GM18868 (cell line): Measurements from ENCODE around the gene MDGA2.
"Not testable (repeated sequence)": the region's sequence is repeated elsewhere in the genome, so short reads cannot be mapped to it uniquely, and the experiment has no call there.

ENCODE experiments used
- ATAC-seq: cut with Tn5 transposase; IDR thresholded peaks from one replicate; pipeline ENCODE4 v1.9.1; 2021; ENCODE audit warnings: mild to moderate bottlenecking, moderate library complexity; ENCODE audit not compliant: unreplicated experiment

The MDGA2 gene

GRCh38 chr14:47365233-47365632 is 310.2 kb downstream of the MDGA2 start:
- ATAC-seq, result no peak

- no peak for ATAC-seq
Measured at GRCh38 chr14:47353186-47353585, 322.2 kb downstream of the MDGA2 start.

GRCh38 chr14:47346849-47347248 is 328.6 kb downstream of the MDGA2 start:
- no peak for ATAC-seq

- ATAC-seq, result no peak
Measured at GRCh38 chr14:47345016-47345415, 330.4 kb downstream of the MDGA2 start.

GRCh38 chr14:47332939-47333338 is 342.5 kb downstream of the MDGA2 start:
- no peak for ATAC-seq

GRCh38 chr14:47332106-47332505 is 343.3 kb downstream of the MDGA2 start:
- no peak for ATAC-seq

GRCh38 chr14:47328376-47328775 is 347.0 kb downstream of the MDGA2 start:
- ATAC-seq, result no peak

- no peak for ATAC-seq
Measured at GRCh38 chr14:47327336-47327735, 348.1 kb downstream of the MDGA2 start.

GRCh38 chr14:47322751-47323150 is 352.7 kb downstream of the MDGA2 start:
- no peak for ATAC-seq

- ATAC-seq, result no peak
Measured at GRCh38 chr14:47302121-47302520, 373.3 kb downstream of the MDGA2 start.

- ATAC-seq, result no peak
Measured at GRCh38 chr14:47300796-47301195, 374.6 kb downstream of the MDGA2 start.

- no peak for ATAC-seq
Measured at GRCh38 chr14:47297374-47297773, 378.0 kb downstream of the MDGA2 start.

- peak; percentile 50 for ATAC-seq
Measured at GRCh38 chr14:47284283-47284682, 391.1 kb downstream of the MDGA2 start.

GRCh38 chr14:47281761-47282160 is 393.6 kb downstream of the MDGA2 start:
- not testable (repeated sequence) for ATAC-seq

- peak; percentile 98 for ATAC-seq
Measured at GRCh38 chr14:47278233-47278842, 397.1 kb downstream of the MDGA2 start.

- no peak for ATAC-seq
Measured at GRCh38 chr14:47277703-47278102, 397.7 kb downstream of the MDGA2 start.

- no peak for ATAC-seq
Measured at GRCh38 chr14:47276931-47277330, 398.5 kb downstream of the MDGA2 start.

GRCh38 chr14:47273939-47274338 is 401.5 kb downstream of the MDGA2 start:
- ATAC-seq, result no peak

GRCh38 chr14:47270715-47271114 is 404.7 kb downstream of the MDGA2 start:
- no peak for ATAC-seq

- no peak for ATAC-seq
Measured at GRCh38 chr14:47269756-47270492, 405.5 kb downstream of the MDGA2 start.

GRCh38 chr14:47264842-47265241 is 410.6 kb downstream of the MDGA2 start:
- ATAC-seq, result no peak

GRCh38 chr14:47262801-47263200 is 412.6 kb downstream of the MDGA2 start:
- ATAC-seq, result no peak

- ATAC-seq, result no peak
Measured at GRCh38 chr14:47261350-47261749, 414.1 kb downstream of the MDGA2 start.
